AG04450 (cell line): ENCODE results near the gene VSTM2L. TPM values are rescaled to one million over a fixed set of nuclear protein-coding genes. Genes with fewer than 3 reads are reported as not detected.

Source experiments
- CTCF ChIA-PET: fragments of 300-600, 350-600 bp; formaldehyde crosslinking; extraction: SDS; loops from one replicate; lab custom pipeline; 2022; ENCODE audit warnings: antibody characterized with exemption, inconsistent platforms; lab: Charles Lee
- POLR2A ChIA-PET: fragments of 350-600 bp; formaldehyde crosslinking; extraction: SDS; loops from one replicate; lab custom pipeline; 2021; ENCODE audit warnings: antibody characterized with exemption, inconsistent platforms; lab: Yijun Ruan, JAX
- DNase-seq: peaks from one replicate; pipeline ENCODE4 v3.0.0-alpha.2; 2011; ENCODE audit warnings: low read depth, low spot score
- H3K27ac ChIP-seq: one replicate; pipeline ENCODE4 v1.5.1; 2012; ENCODE audit warnings: low read depth, low read length, control low read depth
- H3K27me3 ChIP-seq: one replicate; pipeline ENCODE4 v1.6.0; 2012; ENCODE audit warnings: low read length; ENCODE audit not compliant: control insufficient read depth, insufficient read depth
- H3K4me3 ChIP-seq: 2 replicates; pipeline ENCODE4 v1.5.1; 2011; ENCODE audit warnings: mild to moderate bottlenecking, low read depth, low read length, control low read depth
- H3K9me3 ChIP-seq: 2 replicates; pipeline ENCODE4 v1.5.1; 2012; ENCODE audit warnings: low read length; ENCODE audit not compliant: control insufficient read depth, insufficient read depth
- CTCF ChIP-seq: IDR thresholded peaks from 2 replicates; pipeline ENCODE4 v1.5.1; 2011; ENCODE audit warnings: low read depth, low read length, control low read depth, inconsistent platforms
- polyA plus RNA-seq: library from polyadenylated mRNA; depleted of rRNA; stranded (reverse); fragments of >200 nt; gene quantifications from 2 replicates; pipeline ENCODE4 v1.2.3, GENCODE V29; 2011

The VSTM2L gene
- polyA plus RNA-seq, 1 experiment, result 0.25 TPM

GRCh38 chr20:37873884-37874283 is 29.0 kb upstream of the VSTM2L start:
- CTCF ChIA-PET, result no interaction called here
- no peak for DNase-seq
- Histone ChIP-seq H3K9me3 (no peaks in the 10 kb centered on the region), H3K27me3 (no peaks in the 10 kb centered on the region), H3K4me3 (no peak overlapping the region), H3K27ac (no peak overlapping the region)
- no peak for TF ChIP-seq CTCF
- POLR2A ChIA-PET, result no interaction called here

GRCh38 chr20:37875460-37876175 is 27.3 kb upstream of the VSTM2L start:
- Histone ChIP-seq H3K27ac (no peak overlapping the region), H3K27me3 (peaks cover 3% of the 10 kb centered on the region), H3K9me3 (no peaks in the 10 kb centered on the region), H3K4me3 (no peak overlapping the region)
- ChIA-PET CTCF (no interaction called here), POLR2A (no interaction called here)
- no peak for TF ChIP-seq CTCF
- no peak for DNase-seq

- no peak overlapping the region for H3K27ac ChIP-seq
Measured at GRCh38 chr20:37876863-37877262, 26.1 kb upstream of the VSTM2L start.

GRCh38 chr20:37877832-37878772 is 24.8 kb upstream of the VSTM2L start:
- peaks cover 20% of the 10 kb centered on the region for H3K27me3 ChIP-seq
- no peak for TF ChIP-seq CTCF
- POLR2A ChIA-PET, result no interaction called here

More at GRCh38 chr20:37876863-37877262, 26.1 kb upstream of the VSTM2L start:
- ChIA-PET POLR2A (no interaction called here), CTCF (no interaction called here)
- H3K27me3 ChIP-seq, result peaks cover 11% of the 10 kb centered on the region
- DNase-seq, result no peak
- no peaks in the 10 kb centered on the region; the same call in 1 of the 2 replicates for H3K9me3 ChIP-seq
- no peak overlapping the region for H3K4me3 ChIP-seq
- no peak for TF ChIP-seq CTCF

More at GRCh38 chr20:37877832-37878772, 24.8 kb upstream of the VSTM2L start:
- CTCF ChIA-PET, result no interaction called here
- H3K4me3 ChIP-seq, result no peak overlapping the region
- no peak overlapping the region for H3K27ac ChIP-seq
- H3K9me3 ChIP-seq, result no peaks in the 10 kb centered on the region; the same call in 1 of the 2 replicates
- no peak for DNase-seq
